HepG2 (cell line): Measurements from ENCODE around the gene PC. TPM values are rescaled to one million over a fixed set of nuclear protein-coding genes. Genes with fewer than 3 reads are reported as not detected.

Source experiments
- EZH2 ChIP-seq: conservative IDR thresholded peaks from 2 replicates; pipeline ENCODE4 v1.6.1; 2012; ENCODE audit warnings: mild to moderate bottlenecking, low read depth, low read length, moderate library complexity
- FOXO1 ChIP-seq: sonication (generic); formaldehyde crosslinking; IDR thresholded peaks from 2 replicates; pipeline ENCODE4 v1.4.0; 2020; ENCODE audit warnings: missing genetic modification reagents
- GLI4 ChIP-seq: sonication (generic); formaldehyde crosslinking; IDR thresholded peaks from 2 replicates; pipeline ENCODE4 v1.5.1; 2020; ENCODE audit warnings: missing genetic modification reagents, mild to moderate bottlenecking, moderate library complexity, borderline replicate concordance
- GMEB1 ChIP-seq: sonication (generic); formaldehyde crosslinking; IDR thresholded peaks from 2 replicates; pipeline ENCODE4 v1.5.1; 2020; ENCODE audit warnings: missing genetic modification reagents, mild to moderate bottlenecking, borderline replicate concordance
- HMG20A ChIP-seq: IDR thresholded peaks from 2 replicates; pipeline ENCODE4 v1.6.1; 2016; ENCODE audit warnings: borderline replicate concordance
- MIER3 ChIP-seq: IDR thresholded peaks from 2 replicates; pipeline ENCODE4 v1.6.1; 2016; ENCODE audit warnings: missing compliant biosample characterization, borderline replicate concordance
- MLXIP ChIP-seq: sonication (generic); formaldehyde crosslinking; IDR thresholded peaks from 2 replicates; pipeline ENCODE4 v1.9.0; 2021; ENCODE audit warnings: missing genetic modification reagents, borderline replicate concordance
- MXD3 ChIP-seq: IDR thresholded peaks from 2 replicates; pipeline ENCODE4 v1.6.1; 2016; ENCODE audit warnings: mild to moderate bottlenecking, missing biosample characterization, missing genetic modification reagents
- POGZ ChIP-seq: sonication (generic); formaldehyde crosslinking; IDR thresholded peaks from 2 replicates; pipeline ENCODE4 v1.4.0; 2020; ENCODE audit warnings: mild to moderate bottlenecking, missing genetic modification reagents
- RBM39 ChIP-seq: fragments of 200-400 bp; formaldehyde crosslinking; IDR thresholded peaks from one replicate; pipeline ENCODE4 v1.6.1; 2018; ENCODE audit warnings: antibody characterized with exemption, mild to moderate bottlenecking, low read depth, low read length; ENCODE audit not compliant: poor library complexity, severe bottlenecking
- SALL1 ChIP-seq: sonication (generic); formaldehyde crosslinking; IDR thresholded peaks from 2 replicates; pipeline ENCODE4 v1.8.0; 2022; ENCODE audit warnings: mild to moderate bottlenecking, missing genetic modification reagents
- SNAPC2 ChIP-seq: sonication (generic); formaldehyde crosslinking; IDR thresholded peaks from 2 replicates; pipeline ENCODE4 v1.8.1; 2022; ENCODE audit warnings: mild to moderate bottlenecking, missing genetic modification reagents
- ZNF230 ChIP-seq: sonication (generic); formaldehyde crosslinking; IDR thresholded peaks from 2 replicates; pipeline ENCODE4 v1.4.0; 2020; ENCODE audit warnings: mild to moderate bottlenecking, missing genetic modification reagents
- ZNF256 ChIP-seq: sonication (generic); formaldehyde crosslinking; conservative IDR thresholded peaks from 2 replicates; pipeline ENCODE4 v1.4.0; 2020; ENCODE audit warnings: missing genetic modification reagents
- ZNF446 ChIP-seq: sonication (generic); formaldehyde crosslinking; IDR thresholded peaks from 2 replicates; pipeline ENCODE4 v1.5.0; 2020; ENCODE audit warnings: mild to moderate bottlenecking, missing genetic modification reagents
- ZNF451 ChIP-seq: sonication (generic); formaldehyde crosslinking; IDR thresholded peaks from 2 replicates; pipeline ENCODE4 v1.5.0; 2020; ENCODE audit warnings: mild to moderate bottlenecking, missing genetic modification reagents
- ZNF552 ChIP-seq: sonication (generic); formaldehyde crosslinking; IDR thresholded peaks from 2 replicates; pipeline ENCODE4 v1.9.0; 2022; ENCODE audit warnings: missing genetic modification reagents, mild to moderate bottlenecking, borderline replicate concordance
- ZNF616 ChIP-seq: sonication (generic); formaldehyde crosslinking; IDR thresholded peaks from 2 replicates; pipeline ENCODE4 v1.5.0; 2020; ENCODE audit warnings: low read depth, mild to moderate bottlenecking, missing genetic modification reagents
- ZNF746 ChIP-seq: sonication (generic); formaldehyde crosslinking; IDR thresholded peaks from 2 replicates; pipeline ENCODE4 v1.8.0; 2022; ENCODE audit warnings: mild to moderate bottlenecking, missing genetic modification reagents
- ZSCAN22 ChIP-seq: sonication (generic); formaldehyde crosslinking; IDR thresholded peaks from 2 replicates; pipeline ENCODE4 v1.4.0; 2020; ENCODE audit warnings: mild to moderate bottlenecking, missing genetic modification reagents
- ZSCAN9 ChIP-seq: IDR thresholded peaks from 2 replicates; pipeline ENCODE4 v1.6.1; 2016; ENCODE audit warnings: borderline replicate concordance
- polyA plus RNA-seq, 8 experiments: library from polyadenylated mRNA; depleted of rRNA in 3 of 8; stranded (reverse) in 7 of 8; unstranded in 1 of 8; fragments of >200 nt; fragmentation: Illumina TruSeq in 4 of 8; extraction: Trizol in 4 of 8; gene quantifications; 2 replicates each; pipeline versions ENCODE4 v1.2.1 to v1.2.3, GENCODE V29; 2011 to 2016; ENCODE audit warnings: low read depth in 4 of 8, missing spikeins in 1 of 8, mixed read lengths in 1 of 8; ENCODE audit not compliant: insufficient read depth in 1 of 8
- total RNA-seq, 5 experiments: library from RNA; depleted of rRNA; stranded (reverse); fragments of >200 nt; fragmentation: Illumina TruSeq; extraction: Trizol; gene quantifications; 2 replicates each; pipeline ENCODE4 v1.2.3, GENCODE V29; 2016; ENCODE audit warnings: low read depth in 1 of 5
- TF ChIP-seq, protein P1 (sequence below): sonication (generic); formaldehyde crosslinking; IDR thresholded peaks from 2 replicates; pipeline ENCODE4 v1.5.0; 2020; ENCODE audit warnings: mild to moderate bottlenecking, low read depth, missing genetic modification reagents, borderline replicate concordance

PC gene
- total and polyA plus RNA-seq, 2 of the 13 experiments (the other 11 are each of a cell fraction or from before 2014, with no cell fraction given) = 29.0 to 39.0 TPM

- TF ChIP-seq MIER3 (CRISPR knock-in tag) (peak; percentile 86; the same call in 1 of the 2 replicates), ZNF256 (CRISPR knock-in tag) (no peak), ZNF451 (CRISPR knock-in tag) (peak; percentile 79; the same call in 1 of the 2 replicates), ZNF230 (CRISPR knock-in tag) (0 out of 2 replicates have a peak, but pooled peaks have one; percentile 56), GMEB1 (CRISPR knock-in tag) (peak; percentile 94), ZSCAN9 (CRISPR knock-in tag) (peak; percentile 71; the same call in 1 of the 2 replicates), FOXO1 (CRISPR knock-in tag) (peak; percentile 10; the same call in 1 of the 2 replicates), ZNF616 (peak; percentile 58; the same call in 1 of the 2 replicates), ZNF446 (CRISPR knock-in tag) (0 out of 2 replicates have a peak, but pooled peaks have one; percentile 16), SALL1 (CRISPR knock-in tag) (peak; percentile 92), ZSCAN22 (CRISPR knock-in tag) (0 out of 2 replicates have a peak, but pooled peaks have one; percentile 1), SNAPC2 (CRISPR knock-in tag) (peak; percentile 98), EZH2 (no peak), GLI4 (CRISPR knock-in tag) (no peak; the same call in 1 of the 2 replicates), ZNF552 (CRISPR knock-in tag) (peak; percentile 87; the same call in 1 of the 2 replicates), POGZ (CRISPR knock-in tag) (peak; percentile 75), HMG20A (CRISPR knock-in tag) (0 out of 2 replicates have a peak, but pooled peaks have one; percentile 7), RBM39 (peak; percentile 74), MLXIP (CRISPR knock-in tag) (no peak), MXD3 (CRISPR knock-in tag) (peak; percentile 92; the same call in 1 of the 2 replicates), ZNF746 (CRISPR knock-in tag) (peak; percentile 66; the same call in 1 of the 2 replicates)
- TF ChIP-seq, protein P1, sequence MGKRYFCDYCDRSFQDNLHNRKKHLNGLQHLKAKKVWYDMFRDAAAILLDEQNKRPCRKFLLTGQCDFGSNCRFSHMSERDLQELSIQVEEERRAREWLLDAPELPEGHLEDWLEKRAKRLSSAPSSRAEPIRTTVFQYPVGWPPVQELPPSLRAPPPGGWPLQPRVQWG (CRISPR knock-in tag) = no peak
- TF ChIP-seq, all 625 proteins: peak for 314
These were observed at the start of gene PC (continued) for GRCh38 chr11:66958232-66958955.
